Neural cell (in vitro differentiated cells): ENCODE measurements around the gene KLF16.

ENCODE experiments used
- EP300 ChIP-seq: fragments of 450-650 bp; conservative IDR thresholded peaks from 2 replicates; pipeline ENCODE4 v1.6.1; 2014; ENCODE audit warnings: antibody characterized with exemption, mild to moderate bottlenecking, moderate library complexity; ENCODE audit not compliant: poor library complexity, severe bottlenecking
- EZH2 ChIP-seq: fragments of 200-600, 300-800 bp; shearing (Covaris generic), sonication (generic); IDR thresholded peaks from 2 replicates; pipeline ENCODE4 v1.6.1; 2014; ENCODE audit warnings: antibody characterized with exemption, low read length, borderline replicate concordance, mild to moderate bottlenecking; ENCODE audit not compliant: insufficient read depth, poor library complexity, severe bottlenecking
- POLR2AphosphoS5 ChIP-seq: IDR thresholded peaks from 2 replicates; pipeline ENCODE4 v1.6.1; 2012
- RAD21 ChIP-seq: fragments of 450-650 bp; conservative IDR thresholded peaks from 2 replicates; pipeline ENCODE4 v1.6.1; 2014; ENCODE audit warnings: antibody characterized with exemption, mild to moderate bottlenecking, moderate library complexity
- SMC3 ChIP-seq: fragments of 450-650 bp; conservative IDR thresholded peaks from 2 replicates; pipeline ENCODE4 v1.6.1; 2014; ENCODE audit warnings: antibody characterized with exemption, mild to moderate bottlenecking, moderate library complexity; ENCODE audit not compliant: poor library complexity
- TAF1 ChIP-seq: IDR thresholded peaks from 2 replicates; pipeline ENCODE4 v1.6.1; 2012; ENCODE audit warnings: low read depth
- TF ChIP-seq, protein P1 (sequence below): fragments of 450-650 bp; IDR thresholded peaks from 2 replicates; pipeline ENCODE4 v1.5.1; 2014; ENCODE audit warnings: antibody characterized with exemption, mild to moderate bottlenecking, moderate library complexity; ENCODE audit not compliant: poor library complexity, severe bottlenecking
- TF ChIP-seq, protein P2 (sequence below): IDR thresholded peaks from 2 replicates; pipeline ENCODE4 v1.6.1; 2012; ENCODE audit warnings: borderline replicate concordance

DNA sequence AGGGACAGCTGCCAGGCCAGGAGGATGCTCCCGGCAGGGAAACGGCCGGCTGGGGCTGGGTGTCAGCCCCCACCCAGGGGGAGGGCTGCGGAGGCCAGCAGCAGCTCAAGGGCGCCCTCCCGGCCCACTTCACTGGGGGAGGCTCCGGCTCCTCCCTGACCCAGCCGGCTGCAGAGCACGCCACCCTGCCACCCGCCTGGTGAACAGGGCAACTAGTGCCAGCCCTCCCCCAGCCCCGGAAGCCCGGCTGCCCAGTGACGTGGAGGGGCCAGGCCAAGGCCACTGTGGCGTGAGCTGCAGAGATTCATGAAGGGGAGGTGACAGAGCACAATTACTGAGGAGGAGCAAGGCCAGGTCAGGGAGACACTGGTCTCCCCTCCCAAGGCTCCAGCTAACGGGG lies 29.8 kb downstream of the KLF16 start:
- TF ChIP-seq, protein P1, sequence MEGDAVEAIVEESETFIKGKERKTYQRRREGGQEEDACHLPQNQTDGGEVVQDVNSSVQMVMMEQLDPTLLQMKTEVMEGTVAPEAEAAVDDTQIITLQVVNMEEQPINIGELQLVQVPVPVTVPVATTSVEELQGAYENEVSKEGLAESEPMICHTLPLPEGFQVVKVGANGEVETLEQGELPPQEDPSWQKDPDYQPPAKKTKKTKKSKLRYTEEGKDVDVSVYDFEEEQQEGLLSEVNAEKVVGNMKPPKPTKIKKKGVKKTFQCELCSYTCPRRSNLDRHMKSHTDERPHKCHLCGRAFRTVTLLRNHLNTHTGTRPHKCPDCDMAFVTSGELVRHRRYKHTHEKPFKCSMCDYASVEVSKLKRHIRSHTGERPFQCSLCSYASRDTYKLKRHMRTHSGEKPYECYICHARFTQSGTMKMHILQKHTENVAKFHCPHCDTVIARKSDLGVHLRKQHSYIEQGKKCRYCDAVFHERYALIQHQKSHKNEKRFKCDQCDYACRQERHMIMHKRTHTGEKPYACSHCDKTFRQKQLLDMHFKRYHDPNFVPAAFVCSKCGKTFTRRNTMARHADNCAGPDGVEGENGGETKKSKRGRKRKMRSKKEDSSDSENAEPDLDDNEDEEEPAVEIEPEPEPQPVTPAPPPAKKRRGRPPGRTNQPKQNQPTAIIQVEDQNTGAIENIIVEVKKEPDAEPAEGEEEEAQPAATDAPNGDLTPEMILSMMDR = no peak
- TF ChIP-seq POLR2AphosphoS5 (no peak), RAD21 (no peak), EP300 (no peak), EZH2 (no peak), TAF1 (no peak), SMC3 (no peak)
- TF ChIP-seq, protein P2, sequence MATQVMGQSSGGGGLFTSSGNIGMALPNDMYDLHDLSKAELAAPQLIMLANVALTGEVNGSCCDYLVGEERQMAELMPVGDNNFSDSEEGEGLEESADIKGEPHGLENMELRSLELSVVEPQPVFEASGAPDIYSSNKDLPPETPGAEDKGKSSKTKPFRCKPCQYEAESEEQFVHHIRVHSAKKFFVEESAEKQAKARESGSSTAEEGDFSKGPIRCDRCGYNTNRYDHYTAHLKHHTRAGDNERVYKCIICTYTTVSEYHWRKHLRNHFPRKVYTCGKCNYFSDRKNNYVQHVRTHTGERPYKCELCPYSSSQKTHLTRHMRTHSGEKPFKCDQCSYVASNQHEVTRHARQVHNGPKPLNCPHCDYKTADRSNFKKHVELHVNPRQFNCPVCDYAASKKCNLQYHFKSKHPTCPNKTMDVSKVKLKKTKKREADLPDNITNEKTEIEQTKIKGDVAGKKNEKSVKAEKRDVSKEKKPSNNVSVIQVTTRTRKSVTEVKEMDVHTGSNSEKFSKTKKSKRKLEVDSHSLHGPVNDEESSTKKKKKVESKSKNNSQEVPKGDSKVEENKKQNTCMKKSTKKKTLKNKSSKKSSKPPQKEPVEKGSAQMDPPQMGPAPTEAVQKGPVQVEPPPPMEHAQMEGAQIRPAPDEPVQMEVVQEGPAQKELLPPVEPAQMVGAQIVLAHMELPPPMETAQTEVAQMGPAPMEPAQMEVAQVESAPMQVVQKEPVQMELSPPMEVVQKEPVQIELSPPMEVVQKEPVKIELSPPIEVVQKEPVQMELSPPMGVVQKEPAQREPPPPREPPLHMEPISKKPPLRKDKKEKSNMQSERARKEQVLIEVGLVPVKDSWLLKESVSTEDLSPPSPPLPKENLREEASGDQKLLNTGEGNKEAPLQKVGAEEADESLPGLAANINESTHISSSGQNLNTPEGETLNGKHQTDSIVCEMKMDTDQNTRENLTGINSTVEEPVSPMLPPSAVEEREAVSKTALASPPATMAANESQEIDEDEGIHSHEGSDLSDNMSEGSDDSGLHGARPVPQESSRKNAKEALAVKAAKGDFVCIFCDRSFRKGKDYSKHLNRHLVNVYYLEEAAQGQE = no peak
